ENCODE data around the gene NEDD4L.

Gene NEDD4L

DNA sequence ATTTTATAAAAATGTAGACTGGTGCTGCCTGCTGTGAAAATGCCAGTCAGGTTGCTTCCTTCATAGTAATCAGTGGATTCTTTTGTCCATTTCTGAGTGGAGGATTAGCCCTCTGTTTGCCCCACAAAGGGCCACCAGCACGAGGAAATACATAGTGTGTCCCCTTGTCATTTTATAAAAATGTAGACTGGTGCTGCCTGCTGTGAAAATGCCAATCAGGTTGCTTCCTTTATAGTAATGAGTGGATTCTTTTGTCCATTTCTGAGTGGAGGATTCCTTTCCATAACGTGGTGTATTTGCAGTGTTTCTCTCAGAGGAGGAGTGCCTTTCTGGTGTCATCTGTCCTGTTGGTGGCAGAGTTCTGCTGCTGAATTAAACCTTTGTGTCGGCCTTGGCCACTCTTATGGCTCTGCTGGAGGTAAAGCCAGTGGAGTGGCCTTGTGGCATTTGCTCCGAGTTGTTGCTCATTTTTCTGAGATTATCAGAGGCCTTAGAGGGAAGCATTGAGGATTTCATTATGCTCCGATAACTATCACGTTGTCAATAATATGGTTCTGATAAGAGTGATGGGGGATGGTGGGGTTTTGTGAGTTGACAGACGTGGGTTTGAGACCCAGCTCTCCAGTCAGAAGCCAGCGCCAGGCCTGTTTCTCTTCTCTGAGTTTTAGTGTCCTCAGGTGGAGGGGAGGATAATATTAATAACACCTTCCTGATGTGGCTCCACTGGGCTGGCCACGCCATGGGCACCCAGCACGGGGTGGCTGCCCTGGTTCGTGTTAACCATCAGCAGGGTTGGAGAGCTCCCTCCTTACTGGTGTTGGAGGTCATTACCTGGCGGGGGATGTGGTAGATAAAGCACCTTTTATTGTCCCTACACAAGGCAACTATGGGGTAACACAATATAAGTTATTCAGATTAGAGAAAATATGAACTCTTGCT lies 96.6 kb downstream of the NEDD4L start:
- peaks cover 7% of the 10 kb centered on the region for H3K27me3 Mint-ChIP-seq (ENCODE audit: low read depth)
- H3K36me3 Mint-ChIP-seq (ENCODE audit: low read depth): no peaks in the 10 kb centered on the region

DNA sequence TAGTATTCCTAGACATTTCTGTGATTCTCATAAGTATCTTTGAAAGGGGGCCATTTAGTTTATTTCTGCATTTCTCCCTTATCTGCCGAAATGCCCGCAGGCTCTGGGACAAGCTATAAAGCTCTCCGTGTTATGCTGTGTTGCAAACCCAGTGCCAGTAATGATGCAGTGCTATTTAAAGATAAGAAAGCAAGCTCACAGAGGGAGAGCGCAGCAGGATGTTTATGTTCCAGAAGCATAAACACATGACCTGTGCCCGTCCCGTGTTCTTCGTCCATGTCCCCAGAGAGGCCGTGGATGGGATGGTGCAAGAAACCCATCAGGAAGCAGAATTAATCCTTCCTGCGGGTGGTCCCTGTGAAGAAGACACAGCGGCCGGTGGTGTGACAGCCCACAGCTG lies 99.4 kb downstream of the NEDD4L start:
- Mint-ChIP-seq H3K27ac (no peak overlapping the region), H3K9me3 (no peaks in the 10 kb centered on the region), H3K36me3 (ENCODE audit: low read depth) (no peaks in the 10 kb centered on the region), H3K27me3 (ENCODE audit: low read depth) (peaks cover 5% of the 10 kb centered on the region), H3K4me3 (no peak overlapping the region), H3K4me1 (ENCODE audit: low read depth) (no peaks in the 10 kb centered on the region)
- no peak for DNase-seq (ENCODE audit: low spot score)

More for the DNA sequence above, 96.6 kb downstream of the NEDD4L start:
- DNase-seq (ENCODE audit: low spot score): no peak
- Mint-ChIP-seq H3K4me1 (ENCODE audit: low read depth) (peaks cover 2% of the 10 kb centered on the region), H3K27ac (no peak overlapping the region), H3K9me3 (no peaks in the 10 kb centered on the region), H3K4me3 (no peak overlapping the region)

DNA sequence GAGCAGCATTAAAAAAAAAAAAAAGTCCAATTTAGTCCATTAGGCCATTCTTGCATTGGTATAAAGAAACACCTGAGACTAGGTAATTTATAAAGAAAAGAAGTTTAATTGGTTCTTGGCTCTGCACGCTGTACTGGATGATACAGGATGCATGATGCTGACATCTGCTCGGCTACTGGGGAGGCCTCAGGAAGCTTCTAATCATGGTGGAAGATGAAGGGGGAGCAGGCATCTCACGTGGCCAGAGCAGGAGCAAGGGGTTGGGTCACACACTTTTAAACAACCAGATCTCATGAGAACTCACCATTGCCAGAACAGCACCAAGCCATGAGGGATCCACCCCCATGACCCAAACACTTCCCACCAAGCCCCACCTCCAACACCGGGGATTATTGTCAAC lies 100.1 kb downstream of the NEDD4L start:
- Mint-ChIP-seq H3K36me3 (ENCODE audit: low read depth) (no peaks in the 10 kb centered on the region), H3K27me3 (ENCODE audit: low read depth) (peaks cover 5% of the 10 kb centered on the region), H3K27ac (no peak overlapping the region), H3K4me1 (ENCODE audit: low read depth) (no peaks in the 10 kb centered on the region), H3K4me3 (no peak overlapping the region), H3K9me3 (no peaks in the 10 kb centered on the region)
- DNase-seq (ENCODE audit: low spot score): no peak

DNA sequence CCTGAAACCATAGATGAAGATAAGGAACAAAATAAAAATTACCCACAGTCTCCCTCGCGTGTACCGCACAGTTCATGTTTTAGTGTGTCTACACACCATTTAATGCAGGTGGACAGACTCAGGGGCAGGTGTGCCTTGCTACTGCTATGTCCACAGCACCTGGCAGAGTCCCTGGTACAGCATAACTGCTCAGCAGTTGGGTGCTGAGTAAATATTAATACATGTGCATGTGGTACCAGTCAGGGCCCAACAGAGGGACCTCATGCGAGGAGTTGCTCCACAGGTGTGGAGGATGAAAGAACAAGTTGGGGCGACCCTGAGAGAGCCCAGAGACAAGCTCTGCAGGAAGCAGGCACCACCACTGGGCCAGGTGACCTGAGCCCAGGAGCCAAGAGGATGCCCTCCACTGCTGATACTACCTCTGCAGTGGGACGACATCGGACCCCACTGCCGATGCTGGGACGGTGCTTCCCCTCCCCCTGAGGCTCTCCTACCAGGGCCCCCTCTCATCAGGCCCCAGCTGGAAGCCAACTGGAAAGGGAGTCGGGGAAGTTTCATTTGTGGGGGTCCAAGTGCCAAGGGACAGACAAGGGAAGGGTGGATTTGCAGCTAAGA lies 100.8 kb downstream of the NEDD4L start:
- no peak for DNase-seq (ENCODE audit: low spot score)
- Mint-ChIP-seq H3K4me1 (ENCODE audit: low read depth) (no peaks in the 10 kb centered on the region), H3K4me3 (no peak overlapping the region), H3K9me3 (no peaks in the 10 kb centered on the region), H3K27me3 (ENCODE audit: low read depth) (peaks cover 2% of the 10 kb centered on the region), H3K36me3 (ENCODE audit: low read depth) (no peaks in the 10 kb centered on the region), H3K27ac (no peak overlapping the region)

DNA sequence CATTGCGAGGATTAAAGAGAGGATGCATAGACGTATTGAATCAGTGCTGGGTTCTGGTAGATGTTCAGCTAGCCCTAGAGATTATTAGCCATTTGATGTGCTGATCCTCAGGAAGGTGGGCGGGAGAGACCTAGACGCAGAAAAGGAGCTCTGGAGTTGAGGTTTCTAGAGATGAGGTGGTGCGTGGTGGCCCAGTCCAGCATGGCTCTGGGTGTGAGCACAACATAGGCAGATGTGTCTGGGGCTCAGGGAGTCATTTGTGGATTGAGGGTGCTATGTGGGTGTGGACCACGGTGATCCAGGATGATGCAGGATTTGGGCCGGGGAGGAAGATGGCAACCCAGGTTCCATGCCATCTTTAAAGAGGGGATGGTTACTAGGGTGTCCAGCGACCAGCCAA lies 102.1 kb downstream of the NEDD4L start:
- H3K4me3 Mint-ChIP-seq: no peak overlapping the region
- no peak for DNase-seq (ENCODE audit: low spot score)
- H3K27ac Mint-ChIP-seq: no peak overlapping the region
- H3K4me1 Mint-ChIP-seq (ENCODE audit: low read depth): no peaks in the 10 kb centered on the region
- H3K36me3 Mint-ChIP-seq (ENCODE audit: low read depth): no peaks in the 10 kb centered on the region
- peaks cover 2% of the 10 kb centered on the region for H3K27me3 Mint-ChIP-seq (ENCODE audit: low read depth)
- H3K9me3 Mint-ChIP-seq: no peaks in the 10 kb centered on the region

DNA sequence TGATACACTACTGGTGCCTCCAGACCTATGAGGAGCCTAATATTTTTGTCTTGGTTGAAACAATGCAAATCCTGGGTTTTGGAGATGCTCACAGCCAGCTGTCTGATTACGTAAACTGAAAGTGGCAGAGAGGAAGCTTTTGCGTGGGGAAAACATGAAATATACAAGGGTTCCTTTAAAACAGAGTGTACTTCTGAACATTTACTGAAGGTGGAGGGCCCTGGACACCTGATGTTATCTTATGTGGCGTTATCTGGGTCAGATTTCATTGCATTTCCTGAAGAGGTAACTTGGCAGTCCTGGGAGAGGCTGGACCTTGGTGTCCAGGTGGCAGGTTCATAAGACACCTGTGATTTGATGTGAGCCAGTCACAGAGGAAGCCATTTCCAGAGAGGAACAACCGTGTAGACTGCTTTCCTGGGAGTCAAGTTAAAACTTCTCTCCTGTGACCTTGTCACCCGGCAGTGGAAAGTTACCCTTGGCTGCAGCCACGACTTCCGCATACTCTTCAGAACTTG lies 105.0 kb downstream of the NEDD4L start:
- Mint-ChIP-seq H3K4me3 (no peak overlapping the region), H3K9me3 (no peaks in the 10 kb centered on the region), H3K27ac (no peak overlapping the region), H3K4me1 (ENCODE audit: low read depth) (no peaks in the 10 kb centered on the region), H3K27me3 (ENCODE audit: low read depth) (no peaks in the 10 kb centered on the region), H3K36me3 (ENCODE audit: low read depth) (no peaks in the 10 kb centered on the region)
- no peak for DNase-seq (ENCODE audit: low spot score)

DNA sequence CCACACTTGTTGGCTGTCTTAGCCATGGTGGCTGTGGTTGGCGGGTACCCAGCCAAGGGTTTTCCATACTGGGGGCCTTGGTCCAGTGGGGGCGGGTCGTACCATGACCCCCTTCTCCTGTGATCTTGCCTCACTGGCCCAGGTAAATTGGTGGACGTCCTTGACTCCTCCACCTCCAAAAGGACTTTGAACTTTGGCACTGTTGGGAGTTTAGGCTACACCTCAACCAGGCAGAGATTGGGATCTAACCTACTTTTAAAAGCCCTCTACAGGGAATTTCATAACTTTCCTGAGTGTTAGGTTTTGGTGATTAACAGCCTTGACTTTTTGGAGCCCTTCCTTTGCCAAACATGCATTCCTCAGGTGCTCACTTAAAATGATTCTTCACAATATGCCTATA lies 106.7 kb downstream of the NEDD4L start:
- H3K27me3 Mint-ChIP-seq (ENCODE audit: low read depth): no peaks in the 10 kb centered on the region
- no peak overlapping the region for H3K4me3 Mint-ChIP-seq
- H3K9me3 Mint-ChIP-seq: no peaks in the 10 kb centered on the region
- DNase-seq (ENCODE audit: low spot score): no peak
- H3K4me1 Mint-ChIP-seq (ENCODE audit: low read depth): no peaks in the 10 kb centered on the region
- no peaks in the 10 kb centered on the region for H3K36me3 Mint-ChIP-seq (ENCODE audit: low read depth)
- no peak overlapping the region for H3K27ac Mint-ChIP-seq

DNA sequence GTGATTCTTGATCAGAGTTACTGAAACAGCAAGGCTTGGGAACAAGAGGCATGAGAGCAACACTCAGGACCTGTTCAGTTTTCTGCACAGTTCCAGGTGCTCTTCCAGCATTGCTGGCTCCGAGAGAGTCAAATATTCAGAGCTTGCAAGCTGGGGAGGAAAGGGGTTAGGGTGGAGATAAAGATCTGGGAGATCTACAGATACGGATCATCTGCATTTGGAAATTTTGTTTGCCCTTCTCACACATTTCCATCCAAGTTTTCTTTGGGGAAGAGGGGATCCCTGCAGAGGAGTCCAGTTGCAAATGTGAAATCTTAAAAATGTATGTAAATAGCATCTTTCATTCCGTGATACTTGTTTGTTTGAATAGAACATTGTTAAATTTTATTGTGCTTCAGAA lies 108.2 kb downstream of the NEDD4L start:
- no peak overlapping the region for H3K4me3 Mint-ChIP-seq
- H3K4me1 Mint-ChIP-seq (ENCODE audit: low read depth): no peaks in the 10 kb centered on the region
- H3K27me3 Mint-ChIP-seq (ENCODE audit: low read depth): no peaks in the 10 kb centered on the region
- H3K27ac Mint-ChIP-seq: no peak overlapping the region
- H3K9me3 Mint-ChIP-seq: no peaks in the 10 kb centered on the region
- H3K36me3 Mint-ChIP-seq (ENCODE audit: low read depth): no peaks in the 10 kb centered on the region
- no peak for DNase-seq (ENCODE audit: low spot score)

DNA sequence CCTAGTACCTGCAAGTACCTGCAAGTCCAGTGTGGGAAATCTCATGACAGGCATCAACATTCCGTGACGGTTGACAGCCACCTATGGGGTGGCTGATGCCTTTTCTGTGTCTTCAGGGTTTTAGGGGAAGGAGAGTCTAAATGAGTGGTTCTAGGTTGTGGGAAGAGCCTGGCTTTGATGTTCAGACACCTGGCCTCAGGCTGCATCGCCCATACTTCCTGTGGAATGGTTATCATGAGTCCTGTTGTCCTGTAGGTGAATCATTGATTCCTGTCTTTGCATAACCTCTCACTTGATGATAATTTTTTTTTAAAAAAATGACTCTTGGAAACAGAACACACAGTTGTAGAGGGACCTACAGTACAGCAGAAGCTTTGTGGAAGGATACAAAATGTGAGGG lies 108.9 kb downstream of the NEDD4L start:
- H3K36me3 Mint-ChIP-seq (ENCODE audit: low read depth): no peaks in the 10 kb centered on the region
- no peaks in the 10 kb centered on the region for H3K27me3 Mint-ChIP-seq (ENCODE audit: low read depth)
- no peak overlapping the region for H3K27ac Mint-ChIP-seq
- no peaks in the 10 kb centered on the region for H3K4me1 Mint-ChIP-seq (ENCODE audit: low read depth)
- H3K9me3 Mint-ChIP-seq: no peaks in the 10 kb centered on the region
- no peak for DNase-seq (ENCODE audit: low spot score)
- no peak overlapping the region for H3K4me3 Mint-ChIP-seq

DNA sequence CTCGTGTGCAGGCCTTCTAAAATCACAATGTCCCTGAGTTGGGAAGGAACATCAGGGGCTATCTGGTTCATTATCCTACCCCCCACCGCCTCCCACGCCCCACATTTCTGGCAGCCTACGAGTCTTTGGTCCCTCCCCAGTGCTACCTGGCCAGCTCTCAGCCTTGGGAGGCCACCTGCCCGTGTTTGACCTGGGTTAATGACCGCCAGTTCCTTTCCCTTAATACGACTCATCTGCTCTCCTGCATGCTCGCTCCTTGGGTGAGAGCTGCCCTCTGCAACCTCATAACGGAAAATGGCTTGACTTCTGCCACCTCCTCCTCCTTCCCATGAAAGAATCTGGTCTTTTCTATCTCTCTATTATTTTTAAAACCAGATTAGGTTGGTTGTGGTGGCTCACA lies 112.5 kb downstream of the NEDD4L start:
- Mint-ChIP-seq H3K36me3 (ENCODE audit: low read depth) (no peaks in the 10 kb centered on the region), H3K4me3 (no peak overlapping the region), H3K9me3 (no peaks in the 10 kb centered on the region), H3K4me1 (ENCODE audit: low read depth) (no peaks in the 10 kb centered on the region), H3K27me3 (ENCODE audit: low read depth) (peaks cover 4% of the 10 kb centered on the region), H3K27ac (no peak overlapping the region)
- no peak for DNase-seq (ENCODE audit: low spot score)

DNA sequence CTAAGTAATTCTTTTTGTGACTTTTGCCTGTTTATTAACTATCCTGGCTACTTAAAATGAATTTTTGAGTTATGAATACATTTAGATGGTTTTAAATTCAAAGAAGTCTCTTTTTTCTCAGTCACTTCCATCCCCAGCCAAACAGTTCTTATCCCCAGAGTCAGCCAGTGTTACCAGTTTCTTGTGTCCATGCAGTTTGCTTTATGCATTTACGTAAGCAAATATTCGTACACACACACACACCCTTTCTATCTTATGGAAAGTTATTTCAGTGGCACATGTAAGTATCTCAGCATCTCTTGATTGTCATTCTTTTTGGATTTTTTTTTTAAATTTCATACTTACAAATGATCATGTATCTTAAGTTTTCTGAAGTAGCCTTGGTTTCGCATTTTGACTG lies 113.2 kb downstream of the NEDD4L start:
- no peaks in the 10 kb centered on the region for H3K36me3 Mint-ChIP-seq (ENCODE audit: low read depth)
- H3K27ac Mint-ChIP-seq: no peak overlapping the region
- peaks cover 4% of the 10 kb centered on the region for H3K27me3 Mint-ChIP-seq (ENCODE audit: low read depth)
- H3K9me3 Mint-ChIP-seq: no peaks in the 10 kb centered on the region
- no peak overlapping the region for H3K4me3 Mint-ChIP-seq
- no peak for DNase-seq (ENCODE audit: low spot score)
- no peaks in the 10 kb centered on the region for H3K4me1 Mint-ChIP-seq (ENCODE audit: low read depth)

DNA sequence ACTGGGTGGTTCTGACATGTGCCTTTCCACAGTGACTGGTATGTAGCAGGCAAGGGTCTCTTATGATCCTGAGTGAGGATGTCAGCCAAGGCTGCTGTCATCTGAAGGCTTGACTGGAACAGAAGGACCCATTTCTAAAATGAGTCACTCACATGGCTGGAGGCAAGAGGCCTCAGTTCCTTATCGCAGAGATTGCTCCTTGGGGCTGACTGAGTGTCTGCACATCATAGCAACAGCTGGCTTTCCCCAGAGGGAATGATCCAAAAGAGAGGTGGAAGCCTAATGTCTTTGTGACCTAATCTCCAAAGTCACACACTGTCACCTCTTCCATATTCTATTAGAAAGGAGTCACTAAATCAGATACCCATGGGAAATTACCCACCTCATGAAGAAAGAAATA lies 114.0 kb downstream of the NEDD4L start:
- no peak overlapping the region for H3K4me3 Mint-ChIP-seq
- no peak overlapping the region for H3K27ac Mint-ChIP-seq
- H3K9me3 Mint-ChIP-seq: no peaks in the 10 kb centered on the region
- no peaks in the 10 kb centered on the region for H3K4me1 Mint-ChIP-seq (ENCODE audit: low read depth)
- DNase-seq (ENCODE audit: low spot score): no peak
- H3K36me3 Mint-ChIP-seq (ENCODE audit: low read depth): no peaks in the 10 kb centered on the region
- H3K27me3 Mint-ChIP-seq (ENCODE audit: low read depth): peaks cover 4% of the 10 kb centered on the region

DNA sequence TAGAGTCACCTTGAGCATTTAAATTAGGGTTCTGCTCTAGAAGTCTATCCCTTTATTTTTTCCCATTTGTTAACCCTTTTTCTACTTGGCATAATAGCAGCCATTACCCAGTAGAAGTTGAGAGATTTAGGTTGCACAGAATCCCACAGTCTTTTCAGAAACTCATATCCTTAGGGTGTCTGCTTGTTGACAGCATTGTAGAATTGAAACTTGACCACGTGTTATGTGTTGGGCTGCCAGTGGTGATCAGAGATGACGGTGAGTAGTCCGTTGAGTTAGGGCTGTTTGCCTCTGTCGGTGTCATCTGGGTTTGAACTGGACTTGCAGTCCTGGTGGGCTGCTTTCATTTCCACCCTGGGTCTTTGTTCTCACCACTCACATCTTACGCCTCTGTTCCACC lies 114.4 kb downstream of the NEDD4L start:
- DNase-seq (ENCODE audit: low spot score): no peak
- H3K4me1 Mint-ChIP-seq (ENCODE audit: low read depth): no peaks in the 10 kb centered on the region
- H3K9me3 Mint-ChIP-seq: no peaks in the 10 kb centered on the region
- no peaks in the 10 kb centered on the region for H3K36me3 Mint-ChIP-seq (ENCODE audit: low read depth)
- H3K4me3 Mint-ChIP-seq: no peak overlapping the region
- H3K27me3 Mint-ChIP-seq (ENCODE audit: low read depth): peaks cover 4% of the 10 kb centered on the region
- H3K27ac Mint-ChIP-seq: no peak overlapping the region

DNA sequence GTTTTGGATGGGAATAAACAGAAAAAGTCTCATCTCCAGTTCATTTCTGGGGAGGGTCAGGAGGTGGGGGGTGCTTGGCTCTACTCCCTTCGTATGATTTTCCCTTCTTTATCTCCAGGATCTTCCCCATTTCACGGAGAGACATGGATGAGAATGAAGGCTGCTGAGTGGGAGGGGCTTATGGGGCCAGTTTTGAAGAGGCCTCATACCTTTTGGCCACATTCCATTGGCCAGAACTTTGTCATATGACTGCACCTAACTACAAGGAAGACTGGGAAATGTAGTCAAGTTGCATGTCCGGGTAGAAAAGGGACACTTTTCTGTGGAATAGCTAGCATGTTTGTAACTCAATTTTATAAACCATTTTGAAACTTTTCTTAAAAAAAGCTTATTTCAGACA lies 117.6 kb downstream of the NEDD4L start:
- Mint-ChIP-seq H3K36me3 (ENCODE audit: low read depth) (no peaks in the 10 kb centered on the region), H3K4me1 (ENCODE audit: low read depth) (no peaks in the 10 kb centered on the region), H3K4me3 (no peak overlapping the region), H3K9me3 (no peaks in the 10 kb centered on the region), H3K27me3 (ENCODE audit: low read depth) (peaks cover 4% of the 10 kb centered on the region), H3K27ac (no peak overlapping the region)
- DNase-seq (ENCODE audit: low spot score): no peak
